ENCODE data around the gene DAAM1. TPM values are rescaled to one million over a fixed set of nuclear protein-coding genes. Genes with fewer than 3 reads are reported as not detected.

Gene DAAM1
- total and polyA plus RNA-seq, 4 donors, result 10.4 to 93.3 (median 60.8) TPM

- DNase-seq (no peak), ATAC-seq (ENCODE audit: low FRiP score) (no peak)
- Histone ChIP-seq H3K4me3 (ENCODE audit: low read length in 2 of 2) (no peak overlapping the region), H3K9me3 (ENCODE audit: control insufficient read depth, low read length) (no peaks in the 10 kb centered on the region), H3K27ac (ENCODE audit: low read depth in 1 of 2, low read length in 2 of 2) (peak overlapping the region in 1 of 2 donors; percentile 33), H3K36me3 (ENCODE audit: control insufficient read depth in 1 of 2, insufficient read depth in 2 of 2, low read length in 1 of 2) (no peaks in the 10 kb centered on the region), H3K27me3 (ENCODE audit: control insufficient read depth in 1 of 2, insufficient read depth in 2 of 2, low read length in 1 of 2) (no peaks in the 10 kb centered on the region), H3K4me1 (ENCODE audit: control insufficient read depth in 1 of 2, insufficient read depth in 2 of 2, low read length in 2 of 2) (peaks cover 7 to 10% of the 10 kb centered on the region in 2 donors)
- whole genome bisulfite sequencing, 2 donors, result 34 to 39% methylated on average over 4 of the region's 4 CpGs
- intact Hi-C loops (cut with DNase I), result loop anchor here (10.0 kb wide), 2 partner anchors 61 to 71 kb away; no protein-coding TSS in a partner anchor
Observed at GRCh38 chr14:59273737-59274136, 85.3 kb downstream of the DAAM1 start.

- H3K9me3 ChIP-seq (ENCODE audit: control insufficient read depth, low read length), result no peaks in the 10 kb centered on the region
Observed at GRCh38 chr14:59274991-59275391, 86.5 kb downstream of the DAAM1 start.

GRCh38 chr14:59275668-59276067 lies 87.2 kb downstream of the DAAM1 start:
- Histone ChIP-seq H3K4me1 (ENCODE audit: control insufficient read depth in 1 of 2, insufficient read depth in 2 of 2, low read length in 2 of 2) (peaks cover 4 to 9% of the 10 kb centered on the region in 2 donors), H3K4me3 (ENCODE audit: low read length in 2 of 2) (no peak overlapping the region), H3K36me3 (ENCODE audit: control insufficient read depth in 1 of 2, insufficient read depth in 2 of 2, low read length in 1 of 2) (no peaks in the 10 kb centered on the region), H3K27ac (ENCODE audit: low read depth in 1 of 2, low read length in 2 of 2) (peak overlapping the region in 1 of 2 donors; percentile 76), H3K27me3 (ENCODE audit: control insufficient read depth in 1 of 2, insufficient read depth in 2 of 2, low read length in 1 of 2) (no peaks in the 10 kb centered on the region), H3K9me3 (ENCODE audit: control insufficient read depth, low read length) (no peaks in the 10 kb centered on the region)
- peak; percentile 70 for ATAC-seq (ENCODE audit: low FRiP score)
- DNase-seq, result no peak
- intact Hi-C loops (cut with DNase I), result loop anchor here (5.0 to 10.0 kb wide), 3 partner anchors 59 to 83 kb away; no protein-coding TSS in a partner anchor

More at GRCh38 chr14:59274991-59275391, 86.5 kb downstream of the DAAM1 start:
- intact Hi-C loops (cut with DNase I), result loop anchor here (5.0 to 10.0 kb wide), 3 partner anchors 60 to 83 kb away; no protein-coding TSS in a partner anchor
- WGBS, 2 donors, result 3 to 7% methylated on average over 3 of the region's 3 CpGs
- Histone ChIP-seq H3K4me1 (ENCODE audit: control insufficient read depth in 1 of 2, insufficient read depth in 2 of 2, low read length in 2 of 2) (peaks cover 4 to 9% of the 10 kb centered on the region in 2 donors), H3K36me3 (ENCODE audit: control insufficient read depth in 1 of 2, insufficient read depth in 2 of 2, low read length in 1 of 2) (no peaks in the 10 kb centered on the region), H3K4me3 (ENCODE audit: low read length in 2 of 2) (no peak overlapping the region), H3K27me3 (ENCODE audit: control insufficient read depth in 1 of 2, insufficient read depth in 2 of 2, low read length in 1 of 2) (no peaks in the 10 kb centered on the region), H3K27ac (ENCODE audit: low read depth in 1 of 2, low read length in 2 of 2) (peak overlapping the region; percentile 73 to 87)
- ATAC-seq (ENCODE audit: low FRiP score) (peak; percentile 16), DNase-seq (no peak)

- no peaks in the 10 kb centered on the region for H3K27me3 ChIP-seq (ENCODE audit: control insufficient read depth in 1 of 2, insufficient read depth in 2 of 2, low read length in 1 of 2)
- intact Hi-C loops (cut with DNase I), result loop anchor here (5.0 to 10.0 kb wide), 3 partner anchors 59 to 84 kb away; no protein-coding TSS in a partner anchor
- no peaks in the 10 kb centered on the region for H3K9me3 ChIP-seq (ENCODE audit: control insufficient read depth, low read length)
- no peak overlapping the region for H3K4me3 ChIP-seq (ENCODE audit: low read length in 2 of 2)
- H3K36me3 ChIP-seq (ENCODE audit: control insufficient read depth in 1 of 2, insufficient read depth in 2 of 2, low read length in 1 of 2), result no peaks in the 10 kb centered on the region
- peaks cover 4 to 9% of the 10 kb centered on the region in 2 donors for H3K4me1 ChIP-seq (ENCODE audit: control insufficient read depth in 1 of 2, insufficient read depth in 2 of 2, low read length in 2 of 2)
- H3K27ac ChIP-seq (ENCODE audit: low read depth in 1 of 2, low read length in 2 of 2), result peak overlapping the region; percentile 76 to 90
- ATAC-seq (ENCODE audit: low FRiP score) (no peak), DNase-seq (no peak)
Observed at GRCh38 chr14:59276235-59276634, 87.8 kb downstream of the DAAM1 start.

- intact Hi-C loops (cut with DNase I), result loop anchor here (5.0 to 10.0 kb wide), 3 partner anchors 57 to 85 kb away; no protein-coding TSS in a partner anchor
- Histone ChIP-seq H3K27me3 (ENCODE audit: control insufficient read depth in 1 of 2, insufficient read depth in 2 of 2, low read length in 1 of 2) (no peaks in the 10 kb centered on the region), H3K27ac (ENCODE audit: low read depth in 1 of 2, low read length in 2 of 2) (no peak overlapping the region), H3K4me3 (ENCODE audit: low read length in 2 of 2) (no peak overlapping the region), H3K9me3 (ENCODE audit: control insufficient read depth, low read length) (no peaks in the 10 kb centered on the region), H3K4me1 (ENCODE audit: control insufficient read depth in 1 of 2, insufficient read depth in 2 of 2, low read length in 2 of 2) (peaks cover 11% of the 10 kb centered on the region in 2 donors), H3K36me3 (ENCODE audit: control insufficient read depth in 1 of 2, insufficient read depth in 2 of 2, low read length in 1 of 2) (no peaks in the 10 kb centered on the region)
- 84 to 87% methylated on average over 2 of the region's 2 CpGs for WGBS, 2 donors
- no peak for DNase-seq
- ATAC-seq (ENCODE audit: low FRiP score), result no peak
Observed at GRCh38 chr14:59277659-59278058, 89.2 kb downstream of the DAAM1 start.

GRCh38 chr14:59278111-59278510 lies 89.6 kb downstream of the DAAM1 start:
- WGBS, 2 donors, result 42 to 45% methylated on average over 2 of the region's 2 CpGs
- Histone ChIP-seq H3K27me3 (ENCODE audit: control insufficient read depth in 1 of 2, insufficient read depth in 2 of 2, low read length in 1 of 2) (no peaks in the 10 kb centered on the region), H3K4me1 (ENCODE audit: control insufficient read depth in 1 of 2, insufficient read depth in 2 of 2, low read length in 2 of 2) (peaks cover 11% of the 10 kb centered on the region in 2 donors), H3K4me3 (ENCODE audit: low read length in 2 of 2) (no peak overlapping the region), H3K9me3 (ENCODE audit: control insufficient read depth, low read length) (no peaks in the 10 kb centered on the region), H3K27ac (ENCODE audit: low read depth in 1 of 2, low read length in 2 of 2) (no peak overlapping the region), H3K36me3 (ENCODE audit: control insufficient read depth in 1 of 2, insufficient read depth in 2 of 2, low read length in 1 of 2) (no peaks in the 10 kb centered on the region)
- DNase-seq (no peak), ATAC-seq (ENCODE audit: low FRiP score) (no peak)
- intact Hi-C loops (cut with DNase I), result loop anchor here (5.0 to 10.0 kb wide), 3 partner anchors 57 to 86 kb away; no protein-coding TSS in a partner anchor

GRCh38 chr14:59280961-59281360 lies 92.5 kb downstream of the DAAM1 start:
- Histone ChIP-seq H3K27me3 (ENCODE audit: control insufficient read depth in 1 of 2, insufficient read depth in 2 of 2, low read length in 1 of 2) (no peaks in the 10 kb centered on the region), H3K27ac (ENCODE audit: low read depth in 1 of 2, low read length in 2 of 2) (no peak overlapping the region), H3K36me3 (ENCODE audit: control insufficient read depth in 1 of 2, insufficient read depth in 2 of 2, low read length in 1 of 2) (no peaks in the 10 kb centered on the region), H3K4me1 (ENCODE audit: control insufficient read depth in 1 of 2, insufficient read depth in 2 of 2, low read length in 2 of 2) (peaks cover 6 to 13% of the 10 kb centered on the region in 2 donors), H3K9me3 (ENCODE audit: control insufficient read depth, low read length) (no peaks in the 10 kb centered on the region), H3K4me3 (ENCODE audit: low read length in 2 of 2) (no peak overlapping the region)
- intact Hi-C loops (cut with DNase I), result no loop called here
- ATAC-seq (ENCODE audit: low FRiP score) (no peak), DNase-seq (no peak)
- 79 to 85% methylated on average over 5 of the region's 5 CpGs for WGBS, 2 donors

GRCh38 chr14:59281609-59282377 lies 93.3 kb downstream of the DAAM1 start:
- intact Hi-C loops (cut with DNase I), result no loop called here
- DNase-seq, result no peak
- Histone ChIP-seq H3K9me3 (ENCODE audit: control insufficient read depth, low read length) (no peaks in the 10 kb centered on the region), H3K27me3 (ENCODE audit: control insufficient read depth in 1 of 2, insufficient read depth in 2 of 2, low read length in 1 of 2) (no peaks in the 10 kb centered on the region), H3K27ac (ENCODE audit: low read depth in 1 of 2, low read length in 2 of 2) (no peak overlapping the region), H3K4me1 (ENCODE audit: control insufficient read depth in 1 of 2, insufficient read depth in 2 of 2, low read length in 2 of 2) (peaks cover 4 to 11% of the 10 kb centered on the region in 2 donors), H3K4me3 (ENCODE audit: low read length in 2 of 2) (no peak overlapping the region), H3K36me3 (ENCODE audit: control insufficient read depth in 1 of 2, insufficient read depth in 2 of 2, low read length in 1 of 2) (no peaks in the 10 kb centered on the region)
- ATAC-seq (ENCODE audit: low FRiP score), result no peak
- WGBS, 2 donors, result 69 to 71% methylated on average over 3 of the region's 3 CpGs

GRCh38 chr14:59282378-59282765 lies 93.9 kb downstream of the DAAM1 start:
- H3K4me1 ChIP-seq (ENCODE audit: control insufficient read depth in 1 of 2, insufficient read depth in 2 of 2, low read length in 2 of 2), result peaks cover 4 to 11% of the 10 kb centered on the region in 2 donors
- DNase-seq, result no peak
- 71 to 84% methylated on average over 3 of the region's 3 CpGs for WGBS, 2 donors

More at GRCh38 chr14:59282378-59282765, 93.9 kb downstream of the DAAM1 start:
- Histone ChIP-seq H3K4me3 (ENCODE audit: low read length in 2 of 2) (no peak overlapping the region), H3K36me3 (ENCODE audit: control insufficient read depth in 1 of 2, insufficient read depth in 2 of 2, low read length in 1 of 2) (no peaks in the 10 kb centered on the region), H3K27ac (ENCODE audit: low read depth in 1 of 2, low read length in 2 of 2) (no peak overlapping the region), H3K27me3 (ENCODE audit: control insufficient read depth in 1 of 2, insufficient read depth in 2 of 2, low read length in 1 of 2) (no peaks in the 10 kb centered on the region), H3K9me3 (ENCODE audit: control insufficient read depth, low read length) (no peaks in the 10 kb centered on the region)
- ATAC-seq (ENCODE audit: low FRiP score), result no peak
- intact Hi-C loops (cut with DNase I), result no loop called here
